Measurements from ENCODE around the gene UTS2B.

UTS2B gene

DNA sequence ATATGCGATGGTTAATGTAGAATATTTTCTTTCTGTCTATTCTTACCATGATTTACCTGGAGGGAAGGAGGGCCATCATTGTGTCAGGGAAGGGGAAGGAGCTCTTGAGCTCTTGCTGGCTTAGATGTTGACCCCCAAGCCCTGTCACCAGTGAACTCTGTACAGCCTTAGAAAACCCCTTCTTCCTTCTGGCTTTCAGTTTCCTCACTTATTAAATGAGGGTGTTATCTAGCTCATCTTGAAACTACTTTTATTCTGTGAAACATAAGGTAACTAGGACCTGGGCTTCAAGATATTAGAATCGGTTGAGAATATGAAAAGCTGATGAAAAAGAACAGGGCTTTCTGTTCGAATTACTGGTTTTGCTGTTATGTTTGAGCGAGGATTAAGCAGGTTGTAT lies 25.1 kb upstream of the UTS2B start:
- no peak overlapping the region for H3K4me3 ChIP-seq
- no peak overlapping the region for H3K27ac ChIP-seq

DNA sequence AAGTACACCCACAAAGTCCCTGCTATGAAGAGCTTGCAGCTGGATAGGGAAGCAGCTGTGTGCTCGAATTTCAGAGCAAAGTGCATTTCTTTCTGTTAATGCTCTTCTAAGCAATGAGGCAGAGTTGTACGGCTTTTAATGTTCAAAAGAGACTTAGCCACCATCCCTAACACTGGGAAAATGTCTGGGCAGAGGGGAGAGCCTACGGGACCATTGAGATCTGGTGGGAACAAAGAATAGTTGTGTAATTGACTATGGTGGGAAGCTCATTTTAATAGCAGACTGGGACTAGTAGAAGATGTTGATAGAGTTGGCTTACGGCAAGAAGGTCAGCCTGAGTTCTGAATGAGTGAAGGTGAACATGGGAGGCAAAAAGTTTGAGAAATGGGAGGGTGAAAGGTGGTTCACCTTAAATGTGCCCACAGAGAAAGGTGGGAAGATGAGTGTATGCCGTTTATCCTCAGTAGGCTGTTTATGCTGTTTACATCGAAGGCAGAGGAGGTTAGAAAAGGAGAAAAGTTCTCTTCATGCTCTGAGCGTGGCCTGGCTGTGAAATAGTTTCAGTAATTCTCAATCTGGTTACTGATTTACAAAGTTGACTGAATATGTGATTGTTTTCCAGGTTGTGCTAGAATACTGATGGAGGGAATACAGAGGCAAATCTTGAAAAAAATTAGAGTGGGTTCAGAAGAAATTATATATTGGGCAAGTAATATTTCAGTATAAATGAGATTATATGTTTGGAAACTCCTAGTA lies 22.9 kb upstream of the UTS2B start:
- H3K27ac ChIP-seq, result no peak overlapping the region
- H3K4me3 ChIP-seq, result no peak overlapping the region

- Histone ChIP-seq H3K4me3 (no peak overlapping the region), H3K27ac (no peak overlapping the region)
Measured at GRCh38 chr3:191352014-191352413, 21.7 kb upstream of the UTS2B start.

DNA sequence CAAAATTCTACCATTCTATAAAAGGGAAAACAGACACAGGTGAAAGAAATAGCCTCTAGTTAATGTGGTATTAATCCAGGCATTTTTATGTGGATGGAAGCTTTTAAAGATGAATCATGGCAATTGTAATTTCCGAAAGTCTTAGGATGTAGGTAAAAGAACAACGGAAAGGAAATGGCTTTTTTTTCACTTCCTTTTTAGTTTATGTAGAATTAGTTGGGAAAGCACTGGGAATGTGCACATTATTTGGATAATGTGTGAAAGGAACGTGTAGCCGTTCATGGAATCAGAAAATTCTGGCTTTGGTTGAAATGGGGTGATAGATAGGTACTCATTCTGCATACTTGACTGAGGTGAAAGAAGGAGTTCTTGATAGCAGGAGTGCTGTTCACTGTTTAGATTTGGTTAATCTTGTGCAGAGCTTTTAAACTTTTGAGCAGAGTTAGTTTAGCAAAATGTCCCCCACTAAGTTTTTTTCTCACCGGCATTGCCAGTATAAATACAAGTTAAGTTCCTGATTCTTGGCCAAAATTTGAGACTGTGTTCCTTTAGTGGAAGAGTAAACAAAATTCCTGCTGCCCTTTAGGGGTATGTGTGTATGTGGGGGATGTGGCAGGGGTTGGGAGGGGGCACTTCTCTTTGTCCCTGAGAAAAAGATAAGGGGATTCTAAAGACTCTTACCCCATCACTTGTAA lies 20.2 kb upstream of the UTS2B start:
- H3K27ac ChIP-seq, result peak overlapping the region in 5 of 21 experiments; percentile 6 to 51 (median 17)

DNA sequence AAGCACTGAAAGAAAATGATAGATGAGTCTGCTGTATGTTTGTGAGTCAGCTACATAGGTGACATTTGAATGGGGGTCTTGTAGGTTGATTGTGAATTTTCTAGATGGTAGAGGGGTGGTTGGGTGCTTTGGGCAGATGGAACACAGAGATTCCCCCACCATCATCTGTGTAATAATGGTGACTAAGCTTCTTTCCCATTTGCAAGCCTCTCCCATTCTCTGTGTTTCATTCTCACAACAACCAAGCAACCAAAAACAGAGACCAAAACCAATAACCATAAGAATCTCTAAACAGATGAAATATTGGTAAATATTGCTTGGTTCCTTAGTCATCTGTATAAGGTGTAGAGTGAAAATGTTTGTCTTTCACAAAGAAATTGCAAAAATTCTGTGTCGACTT lies 17.8 kb upstream of the UTS2B start:
- H3K4me3 ChIP-seq, result no peak overlapping the region
- H3K27ac ChIP-seq, result no peak overlapping the region

More for the DNA sequence above, 20.2 kb upstream of the UTS2B start:
- no peak overlapping the region for H3K4me3 ChIP-seq

DNA sequence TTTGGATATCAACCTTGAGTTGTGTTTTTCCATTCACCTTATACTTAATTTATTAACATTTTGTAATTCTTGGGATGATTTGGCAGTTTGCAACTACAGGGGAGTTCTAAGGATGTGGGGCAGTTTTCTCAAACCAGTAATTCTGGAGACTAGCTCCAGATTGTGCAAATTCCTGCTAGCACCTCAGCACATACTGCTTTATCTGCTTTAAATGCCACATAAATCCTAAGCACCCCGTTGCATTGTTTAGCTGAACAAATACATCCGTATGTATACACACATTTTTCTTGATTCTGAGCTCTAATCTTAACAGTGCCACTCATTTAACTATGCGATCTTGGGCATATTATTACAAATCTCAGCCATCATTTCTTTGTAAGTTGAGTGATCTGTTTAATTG lies 16.9 kb upstream of the UTS2B start:
- H3K27ac ChIP-seq, result no peak overlapping the region

GRCh38 chr3:191345334-191345733 lies 15.0 kb upstream of the UTS2B start:
- Histone ChIP-seq H3K4me3 (no peak overlapping the region), H3K27ac (no peak overlapping the region)

More for the DNA sequence above, 16.9 kb upstream of the UTS2B start:
- no peak overlapping the region for H3K4me3 ChIP-seq

DNA sequence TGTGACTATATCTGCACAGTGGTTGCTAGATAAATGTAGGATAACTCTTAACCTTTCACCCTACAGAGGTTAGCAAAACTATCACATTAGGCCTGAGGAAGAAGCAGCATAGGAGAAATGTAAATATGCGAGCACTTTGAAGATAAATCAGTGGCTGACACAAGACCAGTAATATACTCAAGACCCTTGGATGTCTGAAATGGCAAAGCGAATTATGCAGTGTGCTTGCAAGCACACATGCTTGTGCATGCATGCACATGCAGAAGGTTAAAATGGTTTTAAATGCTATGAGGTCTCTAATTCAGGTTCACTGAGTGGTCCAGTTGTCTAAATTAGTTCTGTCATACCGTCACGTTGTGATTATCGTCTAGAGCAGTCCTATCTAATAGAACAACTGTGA lies 13.6 kb upstream of the UTS2B start:
- Histone ChIP-seq H3K27ac (no peak overlapping the region), H3K4me3 (no peak overlapping the region)

DNA sequence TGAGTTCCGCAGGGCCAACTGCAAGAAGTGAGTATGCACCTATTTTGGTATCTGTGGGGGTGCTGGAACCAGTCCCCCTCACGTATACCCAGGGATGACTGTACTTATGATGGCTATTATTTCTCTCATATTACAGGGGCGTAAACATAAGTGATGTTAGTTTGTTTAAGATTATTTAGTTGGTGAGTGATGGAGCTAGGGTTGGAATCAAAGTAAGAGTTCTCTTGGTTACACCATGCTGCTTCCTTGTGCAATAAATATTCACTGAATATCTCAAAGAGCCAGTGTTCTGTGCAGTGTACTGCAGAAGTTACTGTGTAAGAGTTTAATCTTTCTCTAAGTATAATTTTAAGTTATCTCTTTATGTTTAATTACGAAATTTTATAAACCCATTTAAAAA lies 12.8 kb upstream of the UTS2B start:
- no peak overlapping the region for H3K27ac ChIP-seq
- no peak overlapping the region for H3K4me3 ChIP-seq

DNA sequence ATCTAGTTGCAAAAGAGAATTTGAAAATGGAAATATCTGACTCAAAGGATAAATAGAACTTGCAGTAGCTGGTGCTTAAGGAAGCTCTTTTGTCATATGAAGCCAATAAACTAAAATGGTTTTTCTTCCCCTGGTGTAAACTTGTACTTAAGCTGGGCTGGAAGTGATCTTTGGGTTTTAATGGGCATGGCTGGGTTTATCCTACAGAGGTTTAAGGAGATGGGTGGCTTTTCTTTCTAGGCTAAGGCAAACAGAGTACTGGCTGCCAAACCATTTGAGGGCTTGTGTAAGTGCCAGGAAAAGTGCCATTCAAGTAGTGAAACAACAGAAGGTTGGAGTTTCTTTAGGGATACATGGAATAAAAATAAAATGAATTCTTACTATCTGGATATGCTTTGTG lies 12.1 kb upstream of the UTS2B start:
- H3K27ac ChIP-seq, result peak overlapping the region in 1 of 21 experiments; percentile 22
- no peak overlapping the region for H3K4me3 ChIP-seq

GRCh38 chr3:191342006-191342405 lies 11.7 kb upstream of the UTS2B start:
- H3K27ac ChIP-seq, result peak overlapping the region in 2 of 21 experiments; percentile 1 to 22
- H3K4me3 ChIP-seq, result no peak overlapping the region

DNA sequence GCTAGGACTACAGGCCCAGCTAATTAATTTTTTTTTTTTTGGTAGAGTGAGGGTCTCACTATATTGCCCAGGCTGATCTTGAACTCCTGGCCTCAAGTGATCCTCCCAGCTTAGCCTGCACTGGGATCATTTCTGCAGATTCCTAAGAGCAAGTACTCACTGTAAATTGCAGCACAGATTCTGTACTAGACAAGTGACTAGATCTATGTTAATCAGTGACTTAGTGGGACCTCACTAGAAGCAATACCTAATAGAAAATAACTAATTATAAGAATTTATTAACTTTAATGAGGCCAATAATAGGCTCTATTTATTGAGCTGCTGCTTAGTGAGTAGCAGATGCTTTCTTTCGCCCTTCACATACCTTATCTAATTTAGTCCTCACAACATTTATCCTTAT lies 10.6 kb upstream of the UTS2B start:
- Histone ChIP-seq H3K4me3 (no peak overlapping the region), H3K27ac (no peak overlapping the region)

- Histone ChIP-seq H3K27ac (no peak overlapping the region), H3K4me3 (no peak overlapping the region)
Measured at GRCh38 chr3:191340351-191340750, 10.0 kb upstream of the UTS2B start.

- H3K4me3 ChIP-seq, result no peak overlapping the region
- H3K27ac ChIP-seq, result no peak overlapping the region
Measured at GRCh38 chr3:191339316-191339917, 9.1 kb upstream of the UTS2B start.

GRCh38 chr3:191338177-191338488 lies 7.8 kb upstream of the UTS2B start:
- peak overlapping the region in 3 of 21 experiments; percentile 4 to 68 (median 30) for H3K27ac ChIP-seq
- H3K4me3 ChIP-seq, result no peak overlapping the region

GRCh38 chr3:191336833-191337232 lies 6.5 kb upstream of the UTS2B start:
- no peak overlapping the region for H3K4me3 ChIP-seq
- H3K27ac ChIP-seq, result no peak overlapping the region

- no peak overlapping the region for H3K4me3 ChIP-seq
- no peak overlapping the region for H3K27ac ChIP-seq
Measured at GRCh38 chr3:191334346-191334893, 4.1 kb upstream of the UTS2B start.

DNA sequence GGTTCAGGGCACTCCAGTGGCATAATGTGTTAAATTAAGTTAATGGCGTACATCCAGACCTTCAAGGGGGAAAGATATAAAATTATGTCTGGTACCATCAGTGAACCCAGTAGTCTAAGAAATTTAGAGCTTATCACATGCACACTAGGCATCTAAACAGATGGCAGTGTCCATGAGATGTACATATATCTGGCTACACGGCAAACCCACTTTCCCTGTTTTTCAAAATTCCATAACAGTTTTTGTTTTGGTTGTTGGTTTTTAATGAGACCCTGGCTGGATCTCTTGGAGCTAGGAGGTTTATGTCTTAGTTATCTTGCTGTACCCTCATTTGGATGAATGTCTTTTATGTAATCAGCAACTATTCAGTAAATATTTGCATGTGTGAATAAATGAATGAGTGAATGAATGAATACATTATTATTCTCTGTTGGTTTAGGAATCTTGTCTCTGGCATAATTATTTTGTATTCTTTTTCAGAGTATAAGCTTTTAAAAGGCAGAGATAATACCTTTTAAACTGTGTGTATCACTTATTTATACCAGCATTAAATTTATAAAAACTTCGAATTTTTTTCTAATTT lies 3.1 kb upstream of the UTS2B start:
- Histone ChIP-seq H3K27ac (peak overlapping the region in 2 of 21 experiments; percentile 87 to 97), H3K4me3 (no peak overlapping the region)

GRCh38 chr3:191331388-191331787 lies 1.1 kb upstream of the UTS2B start:
- Histone ChIP-seq H3K27ac (peak overlapping the region in 15 of 21 experiments; percentile 12 to 98 (median 94)), H3K4me3 (peak overlapping the region in 2 of 7 experiments; percentile 58 to 70)

GRCh38 chr3:191330530-191331048 lies 263 bp upstream of the UTS2B start:
- H3K27ac ChIP-seq, result peak overlapping the region in 20 of 21 experiments; percentile 77 to 98 (median 92)
- H3K4me3 ChIP-seq, result peak overlapping the region; percentile 58 to 83 (median 70)

Measured in skin epidermis (tissue), 12 donors.